ENCODE results near the gene IL4I1.

DNA sequence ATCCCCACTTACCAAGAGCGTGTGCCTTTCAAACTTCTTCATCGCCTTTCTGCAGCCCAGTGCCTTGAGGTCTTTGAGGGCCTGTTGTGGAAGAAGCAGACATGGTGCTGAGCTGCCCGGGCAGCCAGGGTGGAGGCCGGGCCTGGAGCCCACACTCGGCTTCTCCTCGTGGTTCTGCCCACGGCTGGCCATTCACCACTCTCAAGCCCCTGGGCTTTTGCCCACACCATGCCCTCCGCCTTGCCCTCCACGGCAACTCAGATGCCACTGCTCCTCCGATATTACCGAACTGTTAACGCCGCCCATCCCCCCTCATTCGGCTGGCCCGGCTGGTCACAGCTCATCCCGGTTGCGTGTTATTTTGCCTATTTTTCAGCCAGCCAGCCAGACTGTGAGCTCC, 5.3 kb downstream of the IL4I1 start:
- TF ChIP-seq, protein P1, sequence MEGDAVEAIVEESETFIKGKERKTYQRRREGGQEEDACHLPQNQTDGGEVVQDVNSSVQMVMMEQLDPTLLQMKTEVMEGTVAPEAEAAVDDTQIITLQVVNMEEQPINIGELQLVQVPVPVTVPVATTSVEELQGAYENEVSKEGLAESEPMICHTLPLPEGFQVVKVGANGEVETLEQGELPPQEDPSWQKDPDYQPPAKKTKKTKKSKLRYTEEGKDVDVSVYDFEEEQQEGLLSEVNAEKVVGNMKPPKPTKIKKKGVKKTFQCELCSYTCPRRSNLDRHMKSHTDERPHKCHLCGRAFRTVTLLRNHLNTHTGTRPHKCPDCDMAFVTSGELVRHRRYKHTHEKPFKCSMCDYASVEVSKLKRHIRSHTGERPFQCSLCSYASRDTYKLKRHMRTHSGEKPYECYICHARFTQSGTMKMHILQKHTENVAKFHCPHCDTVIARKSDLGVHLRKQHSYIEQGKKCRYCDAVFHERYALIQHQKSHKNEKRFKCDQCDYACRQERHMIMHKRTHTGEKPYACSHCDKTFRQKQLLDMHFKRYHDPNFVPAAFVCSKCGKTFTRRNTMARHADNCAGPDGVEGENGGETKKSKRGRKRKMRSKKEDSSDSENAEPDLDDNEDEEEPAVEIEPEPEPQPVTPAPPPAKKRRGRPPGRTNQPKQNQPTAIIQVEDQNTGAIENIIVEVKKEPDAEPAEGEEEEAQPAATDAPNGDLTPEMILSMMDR (optimal IDR thresholded peaks at IDR 0.05 in 1 of 3, IDR thresholded peaks at IDR 0.05 in 1 of 3, conservative IDR thresholded peaks at IDR 0.05 in 1 of 3; ENCODE audit: extremely low read depth in 1 of 3, insufficient read depth in 2 of 3, low read length in 3 of 3) = no peak
- TF ChIP-seq EZH2 (IDR thresholded peaks at IDR 0.05; ENCODE audit: low read length) = no peak

Measured in keratinocyte (primary cell).